Epithelial cell of proximal tubule (primary cell): Measurements from ENCODE around the gene PMM2. TPM values are rescaled to one million over a fixed set of nuclear protein-coding genes. Genes with fewer than 3 reads are reported as not detected.
"Not testable (repeated sequence)": the region's sequence is repeated elsewhere in the genome, so short reads cannot be mapped to it uniquely, and the experiment has no call there.

ENCODE experiments used
- DNase-seq: peaks from one replicate; pipeline ENCODE4 v3.0.0-alpha.2; 2011; ENCODE audit warnings: low read depth
- H3K4me3 ChIP-seq: 2 replicates; pipeline ENCODE4 v1.5.1; 2011; ENCODE audit warnings: low read depth, mild to moderate bottlenecking, low read length
- CTCF ChIP-seq: conservative IDR thresholded peaks from 2 replicates; pipeline ENCODE4 v1.5.1; 2012; ENCODE audit warnings: low read depth, mild to moderate bottlenecking, low read length
- total RNA-seq: library from RNA; depleted of rRNA; stranded (reverse); fragments of >200 nt; gene quantifications from 2 replicates; pipeline ENCODE4 v1.2.3, GENCODE V29; 2015

The PMM2 gene
- total RNA-seq, 1 donor from 2014 or later: 28.6 TPM

GRCh38 chr16:8831871-8832716, 34.5 kb downstream of the PMM2 start:
- no peak for TF ChIP-seq CTCF
- DNase-seq: no peak

GRCh38 chr16:8832717-8833105, 35.1 kb downstream of the PMM2 start:
- DNase-seq: no peak
- no peak overlapping the region for H3K4me3 ChIP-seq
- TF ChIP-seq CTCF: no peak

More at GRCh38 chr16:8831871-8832716, 34.5 kb downstream of the PMM2 start:
- no peak overlapping the region for H3K4me3 ChIP-seq

GRCh38 chr16:8836797-8837196, 39.2 kb downstream of the PMM2 start:
- H3K4me3 ChIP-seq, DNase-seq: not testable (repeated sequence)

GRCh38 chr16:8837594-8837993, 40.0 kb downstream of the PMM2 start:
- not testable (repeated sequence) for H3K4me3 ChIP-seq, DNase-seq

- not testable (repeated sequence) for DNase-seq, H3K4me3 ChIP-seq
Measured at GRCh38 chr16:8842016-8842415, 44.4 kb downstream of the PMM2 start.

GRCh38 chr16:8843296-8843695, 45.7 kb downstream of the PMM2 start:
- not testable (repeated sequence) for H3K4me3 ChIP-seq, DNase-seq

GRCh38 chr16:8845699-8846298, 48.2 kb downstream of the PMM2 start:
- no peak for TF ChIP-seq CTCF
- DNase-seq: no peak
- H3K4me3 ChIP-seq: no peak overlapping the region

- TF ChIP-seq CTCF: no peak
- H3K4me3 ChIP-seq: no peak overlapping the region
- no peak for DNase-seq
Measured at GRCh38 chr16:8846401-8846932, 48.8 kb downstream of the PMM2 start.

GRCh38 chr16:8847145-8847544, 49.5 kb downstream of the PMM2 start:
- no peak for DNase-seq
- H3K4me3 ChIP-seq: no peak overlapping the region
- TF ChIP-seq CTCF: no peak
